Measurements from ENCODE around the gene MLN.
"Not testable (repeated sequence)": the region's sequence is repeated elsewhere in the genome, so short reads cannot be mapped to it uniquely, and the experiment has no call there.

MLN gene

GRCh38 chr6:33834401-33835392, 30.9 kb upstream of the MLN start:
- no peak for DNase-seq (ENCODE audit: low spot score)

GRCh38 chr6:33833599-33833998, 29.8 kb upstream of the MLN start:
- no peak for DNase-seq (ENCODE audit: low spot score)

- not testable (repeated sequence) for DNase-seq (ENCODE audit: low spot score)
Observed at GRCh38 chr6:33832831-33833230, 29.0 kb upstream of the MLN start.

- not testable (repeated sequence) for DNase-seq (ENCODE audit: low spot score)
Observed at GRCh38 chr6:33831725-33832124, 27.9 kb upstream of the MLN start.

GRCh38 chr6:33830635-33831240, 26.9 kb upstream of the MLN start:
- DNase-seq (ENCODE audit: low spot score), result no peak

GRCh38 chr6:33828764-33829731, 25.2 kb upstream of the MLN start:
- DNase-seq (ENCODE audit: low spot score), result no peak

GRCh38 chr6:33828452-33828763, 24.6 kb upstream of the MLN start:
- no peak for DNase-seq (ENCODE audit: low spot score)

- no peak for DNase-seq (ENCODE audit: low spot score)
Observed at GRCh38 chr6:33827546-33828451, 24.0 kb upstream of the MLN start.

- DNase-seq (ENCODE audit: low spot score), result no peak
Observed at GRCh38 chr6:33826537-33826936, 22.7 kb upstream of the MLN start.

GRCh38 chr6:33824461-33825154, 20.8 kb upstream of the MLN start:
- DNase-seq (ENCODE audit: low spot score), result no peak

- no peak for DNase-seq (ENCODE audit: low spot score)
Observed at GRCh38 chr6:33823806-33824205, 20.0 kb upstream of the MLN start.

GRCh38 chr6:33822575-33823395, 19.0 kb upstream of the MLN start:
- peak; percentile 76 for DNase-seq (ENCODE audit: low spot score)

GRCh38 chr6:33820784-33821520, 17.1 kb upstream of the MLN start:
- no peak for DNase-seq (ENCODE audit: low spot score)

GRCh38 chr6:33820243-33820642, 16.4 kb upstream of the MLN start:
- DNase-seq (ENCODE audit: low spot score), result no peak

- no peak for DNase-seq (ENCODE audit: low spot score)
Observed at GRCh38 chr6:33819021-33819420, 15.2 kb upstream of the MLN start.

- no peak for DNase-seq (ENCODE audit: low spot score)
Observed at GRCh38 chr6:33818293-33818692, 14.5 kb upstream of the MLN start.

- peak; percentile 50 for DNase-seq (ENCODE audit: low spot score)
Observed at GRCh38 chr6:33817489-33817888, 13.7 kb upstream of the MLN start.

- DNase-seq (ENCODE audit: low spot score), result no peak
Observed at GRCh38 chr6:33816911-33817310, 13.1 kb upstream of the MLN start.

GRCh38 chr6:33815854-33816253, 12.1 kb upstream of the MLN start:
- DNase-seq (ENCODE audit: low spot score), result peak; percentile 82
